Measurements from ENCODE around the gene SEPTIN11.

- TF ChIP-seq FOXA1 (IDR thresholded peaks at IDR 0.05), result no peak
- TF ChIP-seq CTCF (IDR thresholded peaks at IDR 0.05; ENCODE audit: low read depth, low read length, missing input control), result no peak
- TF ChIP-seq MAX (IDR thresholded peaks at IDR 0.05), result no peak
- TF ChIP-seq REST (IDR thresholded peaks at IDR 0.05), result no peak
- TF ChIP-seq HNF4G (IDR thresholded peaks at IDR 0.05), result no peak
- TF ChIP-seq ZBTB33 (IDR thresholded peaks at IDR 0.05), result no peak
- no peak for TF ChIP-seq ATF3 (IDR thresholded peaks at IDR 0.05)
- no peak for TF ChIP-seq YY1 (IDR thresholded peaks at IDR 0.05)
These were observed 22.7 kb upstream of the SEPTIN11 start for GRCh38 chr4:76926841-76927240.

All from liver (tissue), 3 donors.